Ovary (tissue), 9 donors: Measurements from ENCODE around the gene FRMD4A. TPM values are rescaled to one million over a fixed set of nuclear protein-coding genes. Genes with fewer than 3 reads are reported as not detected.

ENCODE experiments used
- DNase-seq, 5 donors: peaks; one replicate each; pipeline ENCODE4 v3.0.0-alpha.2; 2019 to 2020
- H3K27ac ChIP-seq, 2 donors: fragments of 200-600 bp; one replicate each; pipeline versions ENCODE4 v1.5.1 to v1.8.0; 2019 to 2022
- H3K27me3 ChIP-seq: fragments of 200-600 bp; one replicate; pipeline ENCODE4 v1.8.0; 2022
- H3K36me3 ChIP-seq: fragments of 200-600 bp; sonication (generic); one replicate; pipeline ENCODE4 v1.5.1; 2019
- H3K4me1 ChIP-seq: one replicate; pipeline ENCODE4 v1.8.1; 2013; ENCODE audit warnings: mild to moderate bottlenecking, moderate library complexity; ENCODE audit not compliant: insufficient read depth
- H3K4me3 ChIP-seq: fragments of 200-600 bp; sonication (generic); one replicate; pipeline ENCODE4 v1.5.1; 2017
- H3K9me3 ChIP-seq, 2 donors: fragments of 200-600 bp in 1 of 2; sonication (generic) in 1 of 2; one replicate each; pipeline versions ENCODE4 v1.5.1 to v1.8.1; 2013 to 2019; ENCODE audit warnings: mild to moderate bottlenecking in 1 of 2, moderate library complexity in 1 of 2
- EP300 ChIP-seq: sonication (generic); formaldehyde crosslinking; IDR thresholded peaks from one replicate; pipeline ENCODE4 v1.6.1; 2017; ENCODE audit warnings: antibody characterized with exemption
- POLR2A ChIP-seq: fragments of 450-650 bp; IDR thresholded peaks from one replicate; pipeline ENCODE4 v1.6.1; 2017; ENCODE audit warnings: antibody characterized with exemption, mild to moderate bottlenecking, moderate library complexity
- WGBS, 3 donors: extraction: QIAGEN DNeasy Blood & Tissue Kit in 1 of 3; methylation state at CpG; one replicate each; pipeline versions ENCODE4 v1.1.5 to v1.1.7; 2013 to 2017; 5-methylcytosine and 5-hydroxymethylcytosine counted together
- intact Hi-C, 4 donors: fragments of 100-400 bp; cut with DNase I; formaldehyde crosslinking; loops; one replicate each; pipeline versions ENCODE4 v1.11.0 to v1.15.1; 2022 to 2023
- polyA plus RNA-seq, 2 donors: library from polyadenylated mRNA; stranded (reverse); fragments of 200-250 nt in 1 of 2; fragments of 350-450 nt in 1 of 2; fragmentation: Illumina TruSeq in 1 of 2; extraction: RNeasy Lipid Tissue Mini Kit (QIAGEN cat#74804) in 1 of 2; gene quantifications; one replicate each; pipeline ENCODE4 v1.2.3, GENCODE V29; 2013 to 2014
- total RNA-seq, 7 donors: library from RNA; depleted of rRNA in 2 of 7; stranded (reverse); fragments of >200 nt in 2 of 7; fragmentation: NEBNext Ultra II Directional in 3 of 7; extraction: Animal tissue kit (Norgen Biotek cat#: 25700) in 3 of 7; gene quantifications; one replicate each; pipeline versions ENCODE4 v1.1.0 to v1.2.4, GENCODE V29; 2016 to 2023
- TF ChIP-seq, protein P1 (sequence below), 3 donors: fragments of 450-650 bp in 2 of 3; fragments of 200-600 bp in 1 of 3; IDR thresholded peaks; one replicate each; pipeline versions ENCODE4 v1.5.1 to v1.8.0; 2016 to 2022; ENCODE audit warnings: antibody characterized with exemption in 3 of 3, mild to moderate bottlenecking in 1 of 3
- donor health status: DM: no; HTN: no; CAD: no; lungs with moderate emphysema.
- donor health status: DM: no; HTN: no; CAD: no.
- donor health status: Bipolar disorder and iron deficiency.
- donor health status: DM: yes; HTN: yes; CAD: no.
- donor health status: DM: no; HTN: no; CAD: no.
- donor health status: DM: yes; HTN: yes; CAD: no.

Gene FRMD4A
- total and polyA plus RNA-seq, 9 donors = 5.5 to 24.7 (median 11.3) TPM

DNA sequence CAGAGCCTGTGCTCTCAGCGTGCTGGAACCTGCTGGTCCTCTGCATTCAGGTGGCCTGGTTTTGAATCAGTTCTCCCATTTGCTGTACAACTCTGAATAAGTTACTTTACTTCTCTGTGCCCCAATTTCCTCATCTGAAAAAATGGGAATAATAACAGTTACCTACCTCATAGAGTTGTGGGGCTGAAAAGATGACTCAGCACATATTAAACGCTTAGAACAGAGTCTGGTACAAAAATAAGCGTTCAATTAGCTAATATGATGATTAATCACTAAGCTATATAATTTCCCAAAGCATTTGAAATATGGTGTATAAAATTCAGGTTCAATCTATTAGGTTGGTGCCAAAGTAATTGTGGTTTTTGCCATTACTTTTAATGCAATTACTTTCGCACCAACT lies 484.8 kb downstream of the FRMD4A start:
- Histone ChIP-seq H3K4me1 (no peaks in the 10 kb centered on the region), H3K27me3 (no peaks in the 10 kb centered on the region), H3K36me3 (no peaks in the 10 kb centered on the region), H3K27ac (no peak overlapping the region), H3K9me3 (no peaks in the 10 kb centered on the region), H3K4me3 (no peak overlapping the region)
- no peak for TF ChIP-seq POLR2A
- no peak for TF ChIP-seq EP300
- TF ChIP-seq, protein P1, sequence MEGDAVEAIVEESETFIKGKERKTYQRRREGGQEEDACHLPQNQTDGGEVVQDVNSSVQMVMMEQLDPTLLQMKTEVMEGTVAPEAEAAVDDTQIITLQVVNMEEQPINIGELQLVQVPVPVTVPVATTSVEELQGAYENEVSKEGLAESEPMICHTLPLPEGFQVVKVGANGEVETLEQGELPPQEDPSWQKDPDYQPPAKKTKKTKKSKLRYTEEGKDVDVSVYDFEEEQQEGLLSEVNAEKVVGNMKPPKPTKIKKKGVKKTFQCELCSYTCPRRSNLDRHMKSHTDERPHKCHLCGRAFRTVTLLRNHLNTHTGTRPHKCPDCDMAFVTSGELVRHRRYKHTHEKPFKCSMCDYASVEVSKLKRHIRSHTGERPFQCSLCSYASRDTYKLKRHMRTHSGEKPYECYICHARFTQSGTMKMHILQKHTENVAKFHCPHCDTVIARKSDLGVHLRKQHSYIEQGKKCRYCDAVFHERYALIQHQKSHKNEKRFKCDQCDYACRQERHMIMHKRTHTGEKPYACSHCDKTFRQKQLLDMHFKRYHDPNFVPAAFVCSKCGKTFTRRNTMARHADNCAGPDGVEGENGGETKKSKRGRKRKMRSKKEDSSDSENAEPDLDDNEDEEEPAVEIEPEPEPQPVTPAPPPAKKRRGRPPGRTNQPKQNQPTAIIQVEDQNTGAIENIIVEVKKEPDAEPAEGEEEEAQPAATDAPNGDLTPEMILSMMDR (IDR thresholded peaks at IDR 0.05) = no peak
- WGBS, 3 donors = 71 to 91% (median 83%) methylated on average over 4 of the region's 4 CpGs
- DNase-seq = no peak
- intact Hi-C loops = no loop called here

DNA sequence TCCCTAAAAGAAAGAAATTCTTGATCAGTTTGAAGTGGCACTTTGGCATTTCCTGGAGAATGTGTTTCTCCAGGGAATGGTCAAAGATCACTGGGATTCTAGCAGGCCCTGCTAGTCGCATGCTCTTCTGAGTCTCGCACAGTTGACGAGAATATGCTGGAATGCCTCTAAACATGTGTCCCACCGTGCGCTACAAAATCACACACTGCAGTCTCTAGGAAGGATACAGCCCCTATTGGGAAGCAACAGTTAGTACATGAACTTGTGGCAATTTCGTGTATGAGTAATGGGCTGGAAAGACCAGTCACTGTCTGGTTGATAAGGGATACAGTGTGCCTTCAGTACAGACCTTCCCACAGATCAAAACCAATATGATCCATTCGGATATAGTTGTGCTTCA lies 486.1 kb downstream of the FRMD4A start:
- intact Hi-C loops = loop anchor here in 1 of 4 donors (5.0 kb wide), 1 partner anchor 103 kb away; no protein-coding TSS in a partner anchor
- H3K9me3 ChIP-seq = no peaks in the 10 kb centered on the region
- no peak overlapping the region for H3K27ac ChIP-seq
- whole genome bisulfite sequencing, 3 donors = 83 to 89% (median 88%) methylated on average over 7 of the region's 7 CpGs
- H3K36me3 ChIP-seq = no peaks in the 10 kb centered on the region
- no peaks in the 10 kb centered on the region for H3K4me1 ChIP-seq
- no peak for TF ChIP-seq POLR2A
- TF ChIP-seq EP300 = no peak
- TF ChIP-seq, protein P1 (IDR thresholded peaks at IDR 0.05) = no peak
- H3K27me3 ChIP-seq = no peaks in the 10 kb centered on the region
- no peak for DNase-seq
- H3K4me3 ChIP-seq = no peak overlapping the region

DNA sequence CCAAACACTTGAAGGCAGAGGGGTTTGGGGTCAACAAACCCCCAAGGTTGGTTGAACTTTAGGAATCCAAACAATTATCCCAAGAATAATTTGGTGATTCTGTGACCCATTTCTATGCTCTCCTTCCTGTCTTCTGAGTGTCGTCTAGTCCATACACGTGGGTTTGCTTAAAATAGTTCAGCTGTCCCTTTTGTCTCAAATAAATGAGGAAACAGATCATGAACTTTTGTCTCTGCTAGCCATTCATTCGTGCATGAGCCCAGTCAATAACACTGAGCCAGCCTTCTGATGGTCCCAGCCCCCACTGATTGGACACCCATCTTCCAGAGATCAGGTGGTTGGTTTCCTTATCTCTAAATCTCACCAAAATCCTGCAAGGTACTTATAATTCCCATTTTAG lies 488.6 kb downstream of the FRMD4A start:
- no peak overlapping the region for H3K27ac ChIP-seq
- H3K27me3 ChIP-seq = no peaks in the 10 kb centered on the region
- intact Hi-C loops = loop anchor here in 1 of 4 donors (5.0 kb wide), 1 partner anchor 105 kb away; no protein-coding TSS in a partner anchor
- WGBS, 3 donors = 60 to 75% (median 66%) methylated on average over 3 of the region's 3 CpGs
- no peak for TF ChIP-seq POLR2A
- TF ChIP-seq EP300 = no peak
- TF ChIP-seq, protein P1 (IDR thresholded peaks at IDR 0.05) = no peak
- no peak overlapping the region for H3K4me3 ChIP-seq
- no peaks in the 10 kb centered on the region for H3K36me3 ChIP-seq
- DNase-seq = no peak
- H3K9me3 ChIP-seq = no peaks in the 10 kb centered on the region
- no peaks in the 10 kb centered on the region for H3K4me1 ChIP-seq

DNA sequence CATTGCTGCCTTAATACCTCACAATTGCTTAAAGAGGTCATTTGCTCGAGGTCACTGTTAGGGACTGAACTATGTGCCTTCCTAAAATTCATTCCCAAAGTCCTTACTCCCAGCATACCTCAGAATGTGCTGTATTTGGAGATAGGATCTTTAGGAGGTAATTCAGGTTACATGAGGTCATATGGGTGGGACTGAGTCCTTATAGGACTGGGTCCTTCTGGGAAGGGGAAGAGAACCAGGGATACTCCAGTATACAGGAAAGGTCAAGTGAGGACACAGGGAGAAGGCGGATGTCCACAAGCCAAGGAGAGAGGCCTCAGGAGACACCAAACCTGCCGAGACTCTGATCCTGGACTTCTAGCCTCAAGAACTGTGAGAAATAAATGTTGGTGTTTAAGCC lies 490.7 kb downstream of the FRMD4A start:
- TF ChIP-seq POLR2A (no peak), EP300 (no peak)
- TF ChIP-seq, protein P1 (IDR thresholded peaks at IDR 0.05) = no peak
- intact Hi-C loops = loop anchor here in 1 of 4 donors (5.0 kb wide), 1 partner anchor 107 kb away; no protein-coding TSS in a partner anchor
- H3K27me3 ChIP-seq = no peaks in the 10 kb centered on the region
- H3K4me3 ChIP-seq = no peak overlapping the region
- peaks cover 2% of the 10 kb centered on the region for H3K4me1 ChIP-seq
- no peaks in the 10 kb centered on the region for H3K36me3 ChIP-seq
- H3K9me3 ChIP-seq = no peaks in the 10 kb centered on the region
- DNase-seq = no peak
- 87 to 97% (median 94%) methylated on average over 3 of the region's 3 CpGs for WGBS, 3 donors
- H3K27ac ChIP-seq = no peak overlapping the region
